PC-9 (cell line): ENCODE results near the gene CCER1.

Experiments
- EZH2 ChIP-seq: fragments of 200-600 bp; sonication (generic); IDR thresholded peaks from 2 replicates; pipeline ENCODE4 v1.8.0; 2017; ENCODE audit warnings: antibody characterized with exemption, low read depth
- TF ChIP-seq, protein P1 (sequence below): fragments of 200-600 bp; sonication (generic); conservative IDR thresholded peaks from 2 replicates; pipeline ENCODE4 v1.6.1; 2017; ENCODE audit warnings: mixed run types, antibody characterized with exemption, mild to moderate bottlenecking, moderate library complexity

DNA sequence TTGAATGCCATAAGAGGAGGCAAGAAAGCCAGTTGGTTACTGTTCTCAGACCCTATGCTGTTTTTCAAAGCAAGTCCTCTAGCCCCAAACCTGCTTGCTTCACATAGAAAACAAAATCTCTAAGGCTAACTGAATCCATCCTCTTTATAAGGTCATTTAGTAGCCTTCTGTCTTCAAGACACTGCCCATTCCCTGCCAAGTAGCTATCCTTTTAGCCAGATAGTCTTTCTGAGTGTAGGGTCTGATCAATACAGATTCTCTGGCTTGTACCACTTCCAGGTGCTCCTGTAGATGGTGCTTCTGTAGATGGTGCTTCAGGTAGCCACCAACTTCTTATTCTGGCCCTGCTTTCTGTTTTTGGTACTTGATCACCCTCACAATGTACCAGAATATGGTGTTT, 15.9 kb upstream of the CCER1 start:
- TF ChIP-seq, protein P1, sequence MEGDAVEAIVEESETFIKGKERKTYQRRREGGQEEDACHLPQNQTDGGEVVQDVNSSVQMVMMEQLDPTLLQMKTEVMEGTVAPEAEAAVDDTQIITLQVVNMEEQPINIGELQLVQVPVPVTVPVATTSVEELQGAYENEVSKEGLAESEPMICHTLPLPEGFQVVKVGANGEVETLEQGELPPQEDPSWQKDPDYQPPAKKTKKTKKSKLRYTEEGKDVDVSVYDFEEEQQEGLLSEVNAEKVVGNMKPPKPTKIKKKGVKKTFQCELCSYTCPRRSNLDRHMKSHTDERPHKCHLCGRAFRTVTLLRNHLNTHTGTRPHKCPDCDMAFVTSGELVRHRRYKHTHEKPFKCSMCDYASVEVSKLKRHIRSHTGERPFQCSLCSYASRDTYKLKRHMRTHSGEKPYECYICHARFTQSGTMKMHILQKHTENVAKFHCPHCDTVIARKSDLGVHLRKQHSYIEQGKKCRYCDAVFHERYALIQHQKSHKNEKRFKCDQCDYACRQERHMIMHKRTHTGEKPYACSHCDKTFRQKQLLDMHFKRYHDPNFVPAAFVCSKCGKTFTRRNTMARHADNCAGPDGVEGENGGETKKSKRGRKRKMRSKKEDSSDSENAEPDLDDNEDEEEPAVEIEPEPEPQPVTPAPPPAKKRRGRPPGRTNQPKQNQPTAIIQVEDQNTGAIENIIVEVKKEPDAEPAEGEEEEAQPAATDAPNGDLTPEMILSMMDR: no peak
- TF ChIP-seq EZH2: no peak
